Ishikawa (cell line): ENCODE data around the gene OR2AE1.
A peak's percentile ranks its signal among the peaks of the same experiment; 100 is the strongest.

Experiments used
- CEBPB ChIP-seq: IDR thresholded peaks from 2 replicates; pipeline ENCODE4 v1.6.1; 2012
- CREB1 ChIP-seq: IDR thresholded peaks from 2 replicates; pipeline ENCODE4 v1.6.1; 2012; ENCODE audit warnings: low read depth
- EGR1 ChIP-seq: IDR thresholded peaks from 2 replicates; pipeline ENCODE4 v1.6.1; 2012
- EP300 ChIP-seq: IDR thresholded peaks from 2 replicates; pipeline ENCODE4 v1.6.1; 2012; ENCODE audit warnings: borderline replicate concordance
- FOXM1 ChIP-seq: IDR thresholded peaks from 2 replicates; pipeline ENCODE4 v1.6.1; 2012; ENCODE audit warnings: low read depth, borderline replicate concordance
- NFIC ChIP-seq: IDR thresholded peaks from 2 replicates; pipeline ENCODE4 v1.6.1; 2012
- RAD21 ChIP-seq: IDR thresholded peaks from 2 replicates; pipeline ENCODE4 v1.6.1; 2012; ENCODE audit warnings: low read depth
- REST ChIP-seq: IDR thresholded peaks from 2 replicates; pipeline ENCODE4 v1.6.1; 2012; ENCODE audit warnings: low read depth, mild to moderate bottlenecking
- TAF1 ChIP-seq: IDR thresholded peaks from 2 replicates; pipeline ENCODE4 v1.6.1; 2012; ENCODE audit warnings: low read depth, mild to moderate bottlenecking
- TCF12 ChIP-seq: IDR thresholded peaks from 2 replicates; pipeline ENCODE4 v1.6.1; 2012; ENCODE audit warnings: low read depth
- TEAD4 ChIP-seq: IDR thresholded peaks from 2 replicates; pipeline ENCODE4 v1.6.1; 2012
- YY1 ChIP-seq: IDR thresholded peaks from 2 replicates; pipeline ENCODE4 v1.6.1; 2012; ENCODE audit warnings: low read depth
- ZBTB7A ChIP-seq: IDR thresholded peaks from 2 replicates; pipeline ENCODE4 v1.6.1; 2012; ENCODE audit warnings: low read depth
- TF ChIP-seq, protein P1 (sequence below): IDR thresholded peaks from 2 replicates; pipeline ENCODE4 v1.6.1; 2012
- TF ChIP-seq, protein P2 (sequence below): IDR thresholded peaks from 2 replicates; pipeline ENCODE4 v1.6.1; 2012

Gene OR2AE1

DNA sequence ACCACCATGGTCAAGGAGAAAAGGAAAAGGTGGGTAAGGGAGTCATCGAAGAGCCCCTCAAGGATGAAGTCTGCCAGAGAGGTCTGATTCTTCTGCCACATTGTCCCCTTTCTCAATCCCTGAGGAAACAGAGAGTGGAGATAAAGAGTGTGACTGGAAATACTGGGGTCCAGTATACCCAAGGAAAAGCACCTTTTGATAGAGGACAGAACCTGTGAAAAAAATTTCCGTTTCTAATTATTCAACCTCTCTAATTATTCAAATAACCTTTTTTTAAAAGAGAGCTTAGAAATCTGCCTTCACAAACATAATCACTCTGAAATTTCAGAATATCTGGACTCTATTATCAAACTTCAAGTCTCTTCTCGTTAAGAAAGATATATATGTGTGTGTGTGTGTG, at the start of gene OR2AE1:
TSS of gene OR2AE1 (minus strand) at position 101 of the 400 bp plus-strand sequence. CDS start at position 101, 0 bp downstream.
- no peak for TF ChIP-seq NFIC
- no peak for TF ChIP-seq EGR1
- TF ChIP-seq EP300 = no peak
- no peak for TF ChIP-seq CEBPB
- TF ChIP-seq FOXM1 = no peak
- TF ChIP-seq TEAD4 = no peak
- no peak for TF ChIP-seq ZBTB7A
- TF ChIP-seq REST = no peak
- TF ChIP-seq, protein P1, sequence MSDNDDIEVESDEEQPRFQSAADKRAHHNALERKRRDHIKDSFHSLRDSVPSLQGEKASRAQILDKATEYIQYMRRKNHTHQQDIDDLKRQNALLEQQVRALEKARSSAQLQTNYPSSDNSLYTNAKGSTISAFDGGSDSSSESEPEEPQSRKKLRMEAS = no peak
- no peak for TF ChIP-seq TCF12
- TF ChIP-seq CREB1 = no peak
- TF ChIP-seq RAD21 = no peak
- TF ChIP-seq TAF1 = no peak
- no peak for TF ChIP-seq YY1

DNA sequence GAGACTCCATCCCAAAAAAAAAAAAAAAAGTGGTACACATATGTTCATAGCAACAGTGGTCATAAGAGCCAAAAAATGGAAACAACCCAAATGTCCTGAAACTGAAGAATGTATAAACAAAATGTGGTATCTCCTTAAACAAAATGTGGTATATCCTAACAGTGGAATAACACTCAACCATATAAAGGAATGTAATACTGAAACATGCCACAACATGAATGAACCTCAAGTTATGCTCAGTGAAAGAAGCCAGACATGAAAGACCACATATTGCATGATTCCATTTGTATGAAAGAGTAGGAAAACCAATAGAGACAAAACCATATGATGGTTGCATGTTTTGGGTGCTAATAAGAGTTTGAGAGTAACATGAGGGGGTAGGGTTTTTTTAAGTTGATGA, 49.5 kb upstream of the OR2AE1 start:
- TF ChIP-seq, protein P1 = no peak
- TF ChIP-seq REST (no peak), YY1 (no peak), CREB1 (no peak), TEAD4 (no peak), RAD21 (no peak), TAF1 (no peak), EGR1 (no peak), FOXM1 (no peak), ZBTB7A (no peak), TCF12 (no peak), EP300 (no peak)
- TF ChIP-seq, protein P2, sequence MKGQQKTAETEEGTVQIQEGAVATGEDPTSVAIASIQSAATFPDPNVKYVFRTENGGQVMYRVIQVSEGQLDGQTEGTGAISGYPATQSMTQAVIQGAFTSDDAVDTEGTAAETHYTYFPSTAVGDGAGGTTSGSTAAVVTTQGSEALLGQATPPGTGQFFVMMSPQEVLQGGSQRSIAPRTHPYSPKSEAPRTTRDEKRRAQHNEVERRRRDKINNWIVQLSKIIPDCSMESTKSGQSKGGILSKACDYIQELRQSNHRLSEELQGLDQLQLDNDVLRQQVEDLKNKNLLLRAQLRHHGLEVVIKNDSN = no peak

DNA sequence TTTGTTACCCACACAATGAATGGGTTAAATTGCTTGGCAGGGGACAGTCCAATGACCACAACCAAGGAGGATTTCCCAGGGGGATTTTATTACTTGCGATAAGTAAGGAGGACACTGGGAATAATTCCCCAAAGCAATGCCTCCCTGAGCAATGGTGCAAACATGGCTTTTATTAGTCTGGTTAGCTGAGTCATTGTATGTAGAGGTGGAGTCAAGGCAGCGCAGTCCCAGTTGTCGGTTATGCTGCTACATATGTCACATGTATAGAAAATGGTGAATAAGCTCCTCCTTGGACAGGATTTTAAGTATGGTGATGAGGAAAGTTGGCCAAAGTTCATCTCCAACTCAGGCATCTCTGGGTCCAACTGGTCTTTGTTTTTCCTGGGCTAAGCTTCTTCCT, 46.4 kb upstream of the OR2AE1 start:
- TF ChIP-seq NFIC (no peak), EP300 (no peak), REST (no peak), TCF12 (no peak), RAD21 (no peak), YY1 (no peak), CREB1 (no peak), FOXM1 (no peak), ZBTB7A (no peak), TEAD4 (no peak), TAF1 (no peak), EGR1 (no peak), CEBPB (no peak)
- TF ChIP-seq, protein P1 = no peak

GRCh38 chr7:99920149-99920548, 43.3 kb upstream of the OR2AE1 start:
- TF ChIP-seq REST (peak; percentile 64), TEAD4 (no peak)
